Smooth muscle cell of the pulmonary artery (primary cell): ENCODE data around the gene GFY. TPM values are rescaled to one million over a fixed set of nuclear protein-coding genes. Genes with fewer than 3 reads are reported as not detected.

ENCODE experiments used
- total RNA-seq: library from RNA; depleted of rRNA; stranded (reverse); fragments of >200 nt; gene quantifications from 2 replicates; pipeline ENCODE4 v1.2.3, GENCODE V29; 2014

GFY gene
- total RNA-seq, result not detected in 2 replicates

GRCh38 chr19:49425178-49425577 lies at the start of gene GFY:
Gene GFY (plus strand): TSS chr19:49425388. CDS start chr19:49426431, 1,043 bp downstream.

GRCh38 chr19:49387936-49388372 lies 37.2 kb upstream of the GFY start, which contains the start of gene KASH5:
Gene KASH5 (plus strand): TSS chr19:49388249. CDS start chr19:49390884, 2,635 bp downstream.

GRCh38 chr19:49423071-49423984 lies 1.9 kb upstream of the GFY start, which contains the start of gene PTH2:
Gene PTH2 (minus strand): TSS chr19:49423441. CDS start chr19:49423339, 102 bp downstream.

GRCh38 chr19:49441210-49441959 lies 16.2 kb downstream of the GFY start, which contains the start of gene SLC17A7:
Gene SLC17A7 (minus strand): TSS chr19:49441527. CDS start chr19:49441379, 148 bp downstream.

GRCh38 chr19:49451430-49452181 lies 26.4 kb downstream of the GFY start, which contains the start of gene PIH1D1:
Gene PIH1D1 (minus strand): TSS chr19:49451814. CDS start chr19:49451574, 240 bp downstream.

GRCh38 chr19:49453013-49453756 lies 28.0 kb downstream of the GFY start, which contains the start of gene ALDH16A1:
Gene ALDH16A1 (plus strand): TSS chr19:49453225. CDS start chr19:49453332, 107 bp downstream.

GRCh38 chr19:49473868-49474541 lies 48.8 kb downstream of the GFY start, which contains the start of gene FLT3LG:
Gene FLT3LG (plus strand): TSS chr19:49474215. CDS start chr19:49474640, 425 bp downstream.

Other genes starting within 250 kb of the GFY start
- 0.13 and 0.33 TPM in 2 replicates for gene SLC6A16, start 100.2 kb upstream of the GFY start, total RNA-seq
- gene CD37, start 90.0 kb upstream of the GFY start, total RNA-seq, result not detected in 2 replicates
- 13.2 and 16.0 TPM in 2 replicates for gene TEAD2, start 63.0 kb upstream of the GFY start, total RNA-seq
- gene DKKL1, start 61.5 kb upstream of the GFY start, total RNA-seq, result not detected in 2 replicates
- gene KASH5, start 37.1 kb upstream of the GFY start, total RNA-seq, result not detected in 2 replicates
- gene PTH2, start 1.9 kb upstream of the GFY start, total RNA-seq, result not detected in 2 replicates
- 0.17 and 0.20 TPM in 2 replicates for gene SLC17A7, start 16.1 kb downstream of the GFY start, total RNA-seq
- 73.1 and 91.4 TPM in 2 replicates for gene PIH1D1, start 26.4 kb downstream of the GFY start, total RNA-seq
- 18.3 and 19.8 TPM in 2 replicates for gene ALDH16A1, start 27.8 kb downstream of the GFY start, total RNA-seq
- gene FLT3LG, start 48.8 kb downstream of the GFY start, total RNA-seq, result 2.3 and 3.5 TPM in 2 replicates
- gene RPL13A, start 62.2 kb downstream of the GFY start, total RNA-seq, result 1,440 and 2,433 TPM in 2 replicates
- gene RPS11, start 71.0 kb downstream of the GFY start, total RNA-seq, result 1,074 and 1,489 TPM in 2 replicates
- 66.7 and 86.0 TPM in 2 replicates for gene FCGRT, start 87.3 kb downstream of the GFY start, total RNA-seq
- 339 and 441 TPM in 2 replicates for gene RCN3, start 102.6 kb downstream of the GFY start, total RNA-seq
- gene NOSIP, start 155.2 kb downstream of the GFY start, total RNA-seq, result 30.8 and 33.4 TPM in 2 replicates
- gene PRRG2, start 155.9 kb downstream of the GFY start, total RNA-seq, result 0.65 and 0.86 TPM in 2 replicates
- 4.2 and 6.1 TPM in 2 replicates for gene PRR12, start 165.8 kb downstream of the GFY start, total RNA-seq
- gene RRAS, start 214.8 kb downstream of the GFY start, total RNA-seq, result 82.1 and 88.7 TPM in 2 replicates
- gene SCAF1, start 216.8 kb downstream of the GFY start, total RNA-seq, result 22.7 and 30.5 TPM in 2 replicates
- gene IRF3, start 240.5 kb downstream of the GFY start, total RNA-seq, result 64.3 and 68.0 TPM in 2 replicates
- 2.7 TPM in 2 replicates for gene BCL2L12, start 240.5 kb downstream of the GFY start, total RNA-seq